ENCODE measurements around the gene AHRR.

AHRR gene

DNA sequence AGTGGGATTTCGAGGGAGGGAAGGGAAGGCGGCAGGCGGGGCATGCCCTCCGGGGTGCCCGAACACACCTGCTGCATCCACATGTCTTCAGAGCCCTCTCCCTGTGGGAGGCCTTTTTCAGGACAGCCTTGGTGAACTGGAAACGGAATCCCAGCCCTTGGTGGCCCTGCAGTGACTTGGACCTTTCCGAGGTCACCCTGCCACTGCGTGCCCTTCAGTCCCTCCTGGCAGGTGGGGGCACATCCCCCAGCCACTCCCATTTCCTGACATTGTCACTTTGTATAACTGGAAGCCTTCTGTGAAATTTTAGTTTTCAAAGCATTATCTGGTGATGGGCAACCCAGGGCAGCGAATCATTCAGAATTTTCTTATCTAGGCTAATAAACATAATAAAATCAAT, 11.0 kb upstream of the AHRR start:
- peaks cover 20% of the 10 kb centered on the region for H3K4me1 ChIP-seq (ENCODE audit: insufficient read depth, low read length, severe bottlenecking)
- no peaks in the 10 kb centered on the region for H3K79me2 ChIP-seq (ENCODE audit: insufficient read depth, low read length)

DNA sequence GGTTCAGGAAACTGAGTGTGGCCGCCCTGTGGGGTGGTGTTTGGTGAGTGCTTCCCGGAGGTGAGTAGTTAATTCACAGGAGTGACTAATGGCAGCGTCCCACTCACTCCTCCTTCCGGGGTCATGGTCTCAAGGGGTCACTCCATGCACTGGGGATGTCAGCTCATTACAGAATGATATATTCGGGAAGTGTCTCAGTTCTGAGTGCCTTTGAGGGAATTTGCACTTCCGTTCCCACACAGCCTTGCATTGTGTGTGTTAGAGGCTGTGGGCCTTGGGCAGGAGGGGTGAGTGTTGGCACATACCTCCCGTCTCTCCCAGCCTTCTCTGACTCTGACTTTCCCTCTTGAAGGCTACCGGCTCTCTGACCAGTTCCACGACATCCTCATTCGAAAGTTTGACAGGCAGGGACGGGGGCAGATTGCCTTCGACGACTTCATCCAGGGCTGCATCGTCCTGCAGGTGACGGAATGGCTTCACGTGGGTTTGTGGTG, 10.5 kb upstream of the AHRR start:
- H3K4me2 ChIP-seq (ENCODE audit: low read length): no peak overlapping the region
- H3F3A ChIP-seq (ENCODE audit: insufficient read depth, low read length): no peaks in the 10 kb centered on the region
- H3K27me3 ChIP-seq (ENCODE audit: insufficient read depth, low read length): no peaks in the 10 kb centered on the region
- TF ChIP-seq EZH2 (IDR thresholded peaks at IDR 0.05; ENCODE audit: borderline replicate concordance, low read length): no peak
- TF ChIP-seq, protein P1, sequence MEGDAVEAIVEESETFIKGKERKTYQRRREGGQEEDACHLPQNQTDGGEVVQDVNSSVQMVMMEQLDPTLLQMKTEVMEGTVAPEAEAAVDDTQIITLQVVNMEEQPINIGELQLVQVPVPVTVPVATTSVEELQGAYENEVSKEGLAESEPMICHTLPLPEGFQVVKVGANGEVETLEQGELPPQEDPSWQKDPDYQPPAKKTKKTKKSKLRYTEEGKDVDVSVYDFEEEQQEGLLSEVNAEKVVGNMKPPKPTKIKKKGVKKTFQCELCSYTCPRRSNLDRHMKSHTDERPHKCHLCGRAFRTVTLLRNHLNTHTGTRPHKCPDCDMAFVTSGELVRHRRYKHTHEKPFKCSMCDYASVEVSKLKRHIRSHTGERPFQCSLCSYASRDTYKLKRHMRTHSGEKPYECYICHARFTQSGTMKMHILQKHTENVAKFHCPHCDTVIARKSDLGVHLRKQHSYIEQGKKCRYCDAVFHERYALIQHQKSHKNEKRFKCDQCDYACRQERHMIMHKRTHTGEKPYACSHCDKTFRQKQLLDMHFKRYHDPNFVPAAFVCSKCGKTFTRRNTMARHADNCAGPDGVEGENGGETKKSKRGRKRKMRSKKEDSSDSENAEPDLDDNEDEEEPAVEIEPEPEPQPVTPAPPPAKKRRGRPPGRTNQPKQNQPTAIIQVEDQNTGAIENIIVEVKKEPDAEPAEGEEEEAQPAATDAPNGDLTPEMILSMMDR (IDR thresholded peaks at IDR 0.05; ENCODE audit: low read length): no peak
- peaks cover 20% of the 10 kb centered on the region for H3K4me1 ChIP-seq (ENCODE audit: insufficient read depth, low read length, severe bottlenecking)
- peaks cover 49% of the 10 kb centered on the region for H3K36me3 ChIP-seq (ENCODE audit: insufficient read depth, low read length)
- H3K79me2 ChIP-seq (ENCODE audit: insufficient read depth, low read length): no peaks in the 10 kb centered on the region
- no peak overlapping the region for H3K27ac ChIP-seq (ENCODE audit: low read depth, low read length, poor library complexity, severe bottlenecking)
- no peaks in the 10 kb centered on the region for H4K20me1 ChIP-seq (ENCODE audit: insufficient read depth, low read length)
- no peaks in the 10 kb centered on the region for H3K9me2 ChIP-seq (ENCODE audit: low read depth, low read length)
- H3K4me3 ChIP-seq (ENCODE audit: low read depth, low read length, poor library complexity, severe bottlenecking): no peak overlapping the region
- no peak overlapping the region for H3K9ac ChIP-seq (ENCODE audit: low read length)
- H3K9me3 ChIP-seq (ENCODE audit: low read length): no peaks in the 10 kb centered on the region
- no peak overlapping the region for H2AFZ ChIP-seq (ENCODE audit: low read length)

More for the DNA sequence above, 11.0 kb upstream of the AHRR start:
- Histone ChIP-seq H3K4me3 (ENCODE audit: low read depth, low read length, poor library complexity, severe bottlenecking) (no peak overlapping the region), H3K9me3 (ENCODE audit: low read length) (no peaks in the 10 kb centered on the region), H4K20me1 (ENCODE audit: insufficient read depth, low read length) (no peaks in the 10 kb centered on the region), H3K9me2 (ENCODE audit: low read depth, low read length) (no peaks in the 10 kb centered on the region), H3K27me3 (ENCODE audit: insufficient read depth, low read length) (no peaks in the 10 kb centered on the region), H2AFZ (ENCODE audit: low read length) (no peak overlapping the region), H3K36me3 (ENCODE audit: insufficient read depth, low read length) (peaks cover 52% of the 10 kb centered on the region), H3K27ac (ENCODE audit: low read depth, low read length, poor library complexity, severe bottlenecking) (no peak overlapping the region), H3F3A (ENCODE audit: insufficient read depth, low read length) (no peaks in the 10 kb centered on the region), H3K9ac (ENCODE audit: low read length) (no peak overlapping the region), H3K4me2 (ENCODE audit: low read length) (no peak overlapping the region)
- no peak for TF ChIP-seq EZH2 (IDR thresholded peaks at IDR 0.05; ENCODE audit: borderline replicate concordance, low read length)
- TF ChIP-seq, protein P1 (IDR thresholded peaks at IDR 0.05; ENCODE audit: low read length): no peak

- Histone ChIP-seq H3K27ac (ENCODE audit: low read depth, low read length, poor library complexity, severe bottlenecking) (no peak overlapping the region), H3K4me1 (ENCODE audit: insufficient read depth, low read length, severe bottlenecking) (peaks cover 20% of the 10 kb centered on the region), H3K4me2 (ENCODE audit: low read length) (no peak overlapping the region), H3K9me2 (ENCODE audit: low read depth, low read length) (no peaks in the 10 kb centered on the region), H3K4me3 (ENCODE audit: low read depth, low read length, poor library complexity, severe bottlenecking) (no peak overlapping the region), H3K36me3 (ENCODE audit: insufficient read depth, low read length) (peaks cover 40% of the 10 kb centered on the region; the same call in 1 of the 2 replicates), H3F3A (ENCODE audit: insufficient read depth, low read length) (no peaks in the 10 kb centered on the region), H3K79me2 (ENCODE audit: insufficient read depth, low read length) (no peaks in the 10 kb centered on the region), H3K9ac (ENCODE audit: low read length) (no peak overlapping the region), H3K27me3 (ENCODE audit: insufficient read depth, low read length) (no peaks in the 10 kb centered on the region), H3K9me3 (ENCODE audit: low read length) (no peaks in the 10 kb centered on the region), H2AFZ (ENCODE audit: low read length) (no peak overlapping the region), H4K20me1 (ENCODE audit: insufficient read depth, low read length) (no peaks in the 10 kb centered on the region)
- TF ChIP-seq, protein P1 (IDR thresholded peaks at IDR 0.05; ENCODE audit: low read length): no peak
- no peak for TF ChIP-seq EZH2 (IDR thresholded peaks at IDR 0.05; ENCODE audit: borderline replicate concordance, low read length)
Measured at GRCh38 chr5:311963-312362, 9.6 kb upstream of the AHRR start.
